PFSK-1 (cell line): ENCODE data around the gene CEACAM5.

Source experiments
- TAF1 ChIP-seq: IDR thresholded peaks from 2 replicates; pipeline ENCODE4 v1.6.1; 2012; ENCODE audit warnings: low read length, control low read depth, borderline replicate concordance; ENCODE audit not compliant: insufficient read depth
- TF ChIP-seq, protein P1 (sequence below), 2 experiments: IDR thresholded peaks; 2 replicates each; pipeline versions ENCODE4 v1.6.1 to v1.8.0; 2011 to 2012; ENCODE audit warnings: low read depth in 2 of 2, low read length in 2 of 2, control low read depth in 1 of 2, inconsistent platforms in 1 of 2, mild to moderate bottlenecking in 1 of 2, moderate library complexity in 1 of 2; ENCODE audit not compliant: insufficient read depth in 1 of 2

DNA sequence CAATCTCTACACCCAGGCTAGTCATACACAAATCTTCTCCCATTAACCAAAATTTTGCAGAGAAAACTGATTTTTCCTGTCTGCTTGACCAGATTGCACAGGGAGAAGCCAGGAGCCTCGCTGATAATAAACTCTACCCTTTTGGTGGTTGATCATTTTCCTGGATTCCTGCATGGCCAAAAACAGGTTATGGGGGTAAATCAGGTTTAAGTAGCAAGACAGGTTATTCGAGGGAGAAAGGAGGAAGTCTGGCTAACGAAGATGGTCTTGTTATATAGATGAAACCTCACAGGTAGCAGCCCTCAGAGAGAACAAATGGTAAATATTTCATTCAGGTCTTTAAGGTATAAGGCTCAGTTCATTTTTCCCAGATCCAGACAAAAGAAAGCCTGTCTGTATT lies 30.9 kb downstream of the CEACAM5 start:
- TF ChIP-seq, protein P1, sequence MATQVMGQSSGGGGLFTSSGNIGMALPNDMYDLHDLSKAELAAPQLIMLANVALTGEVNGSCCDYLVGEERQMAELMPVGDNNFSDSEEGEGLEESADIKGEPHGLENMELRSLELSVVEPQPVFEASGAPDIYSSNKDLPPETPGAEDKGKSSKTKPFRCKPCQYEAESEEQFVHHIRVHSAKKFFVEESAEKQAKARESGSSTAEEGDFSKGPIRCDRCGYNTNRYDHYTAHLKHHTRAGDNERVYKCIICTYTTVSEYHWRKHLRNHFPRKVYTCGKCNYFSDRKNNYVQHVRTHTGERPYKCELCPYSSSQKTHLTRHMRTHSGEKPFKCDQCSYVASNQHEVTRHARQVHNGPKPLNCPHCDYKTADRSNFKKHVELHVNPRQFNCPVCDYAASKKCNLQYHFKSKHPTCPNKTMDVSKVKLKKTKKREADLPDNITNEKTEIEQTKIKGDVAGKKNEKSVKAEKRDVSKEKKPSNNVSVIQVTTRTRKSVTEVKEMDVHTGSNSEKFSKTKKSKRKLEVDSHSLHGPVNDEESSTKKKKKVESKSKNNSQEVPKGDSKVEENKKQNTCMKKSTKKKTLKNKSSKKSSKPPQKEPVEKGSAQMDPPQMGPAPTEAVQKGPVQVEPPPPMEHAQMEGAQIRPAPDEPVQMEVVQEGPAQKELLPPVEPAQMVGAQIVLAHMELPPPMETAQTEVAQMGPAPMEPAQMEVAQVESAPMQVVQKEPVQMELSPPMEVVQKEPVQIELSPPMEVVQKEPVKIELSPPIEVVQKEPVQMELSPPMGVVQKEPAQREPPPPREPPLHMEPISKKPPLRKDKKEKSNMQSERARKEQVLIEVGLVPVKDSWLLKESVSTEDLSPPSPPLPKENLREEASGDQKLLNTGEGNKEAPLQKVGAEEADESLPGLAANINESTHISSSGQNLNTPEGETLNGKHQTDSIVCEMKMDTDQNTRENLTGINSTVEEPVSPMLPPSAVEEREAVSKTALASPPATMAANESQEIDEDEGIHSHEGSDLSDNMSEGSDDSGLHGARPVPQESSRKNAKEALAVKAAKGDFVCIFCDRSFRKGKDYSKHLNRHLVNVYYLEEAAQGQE (IDR thresholded peaks at IDR 0.05; ENCODE audit: insufficient read depth in 1 of 2, low read depth in 2 of 2, low read length in 2 of 2) = no peak
- no peak for TF ChIP-seq TAF1
